NT2/D1 (cell line): ENCODE measurements around the gene CNNM3.

Experiments used
- YY1 ChIP-seq: IDR thresholded peaks from 2 replicates; pipeline ENCODE4 v1.6.1; 2011; ENCODE audit not compliant: insufficient read length, insufficient read depth
- ZNF274 ChIP-seq: IDR thresholded peaks from 2 replicates; pipeline ENCODE4 v1.6.1; 2011; ENCODE audit warnings: mild to moderate bottlenecking, low read depth, low read length

- no peak for TF ChIP-seq ZNF274
- TF ChIP-seq YY1, result no peak
Measured at GRCh38 chr2:96847586-96847985, 31.5 kb downstream of the CNNM3 start.
